GM18519 (cell line): ENCODE measurements around the gene KAZN.
"Not testable (repeated sequence)": the region's sequence is repeated elsewhere in the genome, so short reads cannot be mapped to it uniquely, and the experiment has no call there.

Experiments
- ATAC-seq: cut with Tn5 transposase; IDR thresholded peaks from one replicate; pipeline ENCODE4 v1.9.1; 2021; ENCODE audit warnings: mild to moderate bottlenecking, moderate library complexity; ENCODE audit not compliant: unreplicated experiment, low FRiP score

Gene KAZN

DNA sequence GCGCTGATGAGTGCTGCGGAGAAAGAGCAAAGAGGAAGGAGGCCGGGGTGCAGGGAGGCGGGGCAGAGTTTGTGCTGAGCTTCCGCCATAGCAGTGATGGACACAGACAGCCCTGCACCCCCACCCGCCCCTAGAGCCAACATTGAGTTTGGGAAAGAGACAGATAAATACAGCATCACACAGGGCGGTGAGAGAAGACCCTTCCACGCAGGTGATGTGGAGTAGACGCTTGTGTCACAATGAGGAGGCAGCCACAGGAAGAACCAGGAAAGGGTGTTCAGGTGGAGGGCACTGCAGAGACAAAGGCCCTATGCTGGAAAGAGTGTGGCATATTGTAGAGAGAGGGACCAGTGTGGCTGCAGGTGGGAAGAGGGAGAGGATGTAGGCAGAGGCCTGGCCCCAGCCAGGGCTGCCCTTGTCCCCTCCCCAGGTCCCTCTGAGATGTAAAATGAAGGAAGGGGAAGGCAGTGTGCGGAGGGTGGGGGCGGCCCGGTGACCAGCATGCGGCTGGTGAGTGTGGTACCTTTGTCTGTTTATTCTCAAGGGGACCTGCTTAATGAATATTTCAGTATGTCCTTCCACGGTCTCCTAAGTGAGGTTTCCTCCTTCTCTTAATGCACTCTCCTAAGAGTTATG, 360.7 kb downstream of the KAZN start:
- no peak for ATAC-seq

DNA sequence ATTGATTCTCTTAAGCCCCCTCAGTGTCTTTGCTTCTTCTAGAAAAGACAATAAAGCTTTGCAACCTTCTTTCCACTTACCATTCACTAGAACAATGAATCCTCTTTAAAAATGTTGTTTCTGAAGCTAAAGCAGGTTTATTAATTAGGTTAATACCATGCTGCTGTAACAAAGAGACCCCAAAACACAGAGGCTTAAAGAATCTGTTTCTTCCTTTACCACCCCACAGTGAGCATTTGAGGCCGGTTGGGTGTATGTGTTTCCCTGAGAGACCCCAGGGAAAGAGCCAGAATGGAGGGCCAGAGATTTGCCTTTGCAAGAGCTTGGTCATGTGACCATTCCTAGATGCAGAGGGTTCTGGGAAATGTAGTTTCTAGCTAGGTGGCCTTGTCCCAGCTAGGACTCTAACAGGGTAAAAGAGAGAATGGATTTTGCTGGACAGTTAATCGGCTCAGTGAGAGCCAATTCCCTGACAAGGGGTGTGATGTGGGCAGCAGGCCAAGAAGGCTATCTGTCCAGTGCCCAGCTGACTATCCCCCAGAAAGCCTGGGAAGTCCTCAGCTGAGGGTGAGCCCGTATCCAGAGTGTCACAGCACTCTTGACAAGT, 363.3 kb downstream of the KAZN start:
- no peak for ATAC-seq

DNA sequence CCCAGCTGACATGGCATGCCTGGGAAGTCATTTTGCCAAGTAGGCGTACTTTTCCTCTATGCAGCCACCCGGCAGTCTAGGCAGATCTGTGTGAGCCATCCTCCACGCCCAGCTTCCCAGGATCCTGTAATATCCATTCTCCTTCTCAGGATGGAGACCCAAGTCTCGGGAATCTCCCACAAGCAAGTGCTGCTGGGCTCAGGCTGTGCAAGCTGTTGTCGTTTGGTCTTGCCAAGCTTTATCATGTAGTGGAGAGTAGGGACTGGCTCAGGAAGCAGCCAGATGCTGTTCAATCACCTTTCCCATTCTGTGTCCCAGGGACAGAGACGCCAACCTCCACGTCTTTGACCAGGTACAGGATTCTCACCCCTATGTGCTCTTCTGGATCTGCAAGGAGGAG, 363.9 kb downstream of the KAZN start:
- ATAC-seq, result no peak

DNA sequence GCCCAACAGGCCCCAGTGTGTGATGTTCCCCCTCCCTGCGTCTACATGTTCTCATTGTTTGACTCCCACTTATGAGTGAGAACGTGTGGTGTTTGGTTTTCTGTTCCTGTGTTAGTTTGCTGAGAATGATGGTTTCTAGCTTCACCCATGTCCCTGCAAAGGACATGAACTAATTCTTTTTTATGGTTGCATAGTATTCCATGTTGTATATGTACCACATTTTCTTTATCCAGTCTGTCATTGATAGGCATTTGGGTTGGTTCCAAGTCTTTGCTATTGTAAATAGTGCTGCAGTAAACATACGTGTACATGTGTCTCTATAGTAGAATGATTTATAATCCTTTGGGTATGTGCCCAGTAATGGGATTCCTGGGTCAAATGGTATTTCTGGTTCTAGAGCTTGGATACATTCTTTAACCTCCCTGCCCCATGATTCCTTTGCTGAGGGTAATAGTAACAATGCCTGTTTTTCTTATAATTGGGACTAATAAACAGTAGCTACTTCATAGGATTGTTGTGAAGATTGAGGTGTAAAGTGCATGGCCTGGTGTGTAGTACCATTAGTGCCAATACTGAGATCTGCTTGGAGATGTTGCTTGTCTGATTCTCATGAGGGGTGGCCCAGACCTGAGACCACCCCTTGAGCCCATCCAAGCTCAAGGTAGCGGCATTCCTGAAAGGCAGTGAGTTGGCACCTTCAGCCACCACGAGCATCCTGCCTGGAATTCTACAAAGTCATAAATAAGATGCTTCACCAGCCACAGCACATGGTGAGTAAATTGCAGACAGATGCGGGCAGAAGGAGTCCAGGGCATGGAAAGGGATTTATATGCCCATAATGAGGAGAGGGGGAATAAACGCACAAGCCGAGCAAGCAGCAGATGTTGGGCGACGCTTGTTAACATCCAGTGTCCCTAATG, 365.6 kb downstream of the KAZN start:
- not testable (repeated sequence) for ATAC-seq

DNA sequence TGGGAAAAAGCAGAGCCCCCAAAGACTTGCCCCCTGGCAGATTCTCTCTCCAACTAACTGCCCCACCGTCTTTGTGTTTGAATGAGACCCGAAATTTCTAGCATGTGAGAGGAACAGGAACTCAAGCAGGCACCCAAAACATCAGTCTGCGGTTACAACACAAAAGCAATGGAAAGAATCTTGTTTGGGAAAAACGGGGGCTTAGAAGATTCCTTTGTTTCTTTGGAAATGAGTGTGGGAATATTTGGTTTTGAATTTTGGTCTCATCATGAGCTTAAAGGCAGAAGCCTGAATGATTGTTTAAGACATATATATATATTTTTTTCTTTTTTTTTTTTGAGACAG, 366.2 kb downstream of the KAZN start:
- no peak for ATAC-seq

DNA sequence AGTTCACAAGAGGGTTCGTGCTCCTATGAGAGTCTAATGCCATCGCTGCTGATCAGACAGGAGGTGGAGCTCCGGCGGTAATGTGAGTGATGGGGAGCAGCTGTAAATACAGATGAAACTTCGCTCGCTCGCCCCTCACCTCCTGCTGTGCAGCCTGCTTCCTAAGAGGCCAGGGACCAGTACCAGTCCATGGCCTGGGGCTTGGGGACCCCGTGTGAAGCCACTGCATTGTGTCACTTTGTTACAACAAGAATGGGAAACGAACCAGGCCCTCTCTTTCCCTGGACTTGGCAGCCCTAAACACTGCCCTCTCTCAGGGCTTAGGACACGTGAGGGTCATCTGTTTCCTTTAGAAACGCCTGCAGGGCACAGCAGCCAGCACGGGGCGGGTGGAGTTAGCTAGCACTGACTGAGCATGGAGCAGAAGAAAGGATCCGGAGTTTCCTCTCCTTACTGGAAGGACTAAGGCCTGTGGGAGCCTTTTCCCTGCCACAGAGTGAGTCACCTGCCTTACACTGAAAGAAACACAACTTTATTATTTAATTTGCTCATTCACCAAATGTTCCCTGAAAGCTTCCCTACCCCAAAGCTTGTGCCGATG, 369.9 kb downstream of the KAZN start:
- ATAC-seq, result no peak

DNA sequence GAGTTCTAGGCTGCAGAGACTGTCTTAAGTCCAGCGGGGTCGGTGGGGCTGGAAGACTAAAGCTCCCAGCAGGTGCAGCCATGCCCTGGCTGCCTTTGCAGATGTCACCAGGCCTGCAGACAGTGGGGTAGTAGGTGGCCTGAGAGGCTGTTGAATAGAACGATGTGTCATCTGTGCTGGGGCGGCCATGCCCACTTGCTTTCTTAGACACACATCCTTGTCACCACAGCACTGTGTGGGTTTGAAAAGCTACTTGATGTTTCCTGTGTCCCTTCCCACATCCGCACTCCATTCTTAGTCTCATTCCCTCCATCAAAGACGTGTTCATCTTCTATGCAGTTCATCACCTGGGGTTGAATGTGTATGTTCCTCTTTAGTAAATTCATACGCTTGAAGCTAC, 370.5 kb downstream of the KAZN start:
- ATAC-seq, result no peak

DNA sequence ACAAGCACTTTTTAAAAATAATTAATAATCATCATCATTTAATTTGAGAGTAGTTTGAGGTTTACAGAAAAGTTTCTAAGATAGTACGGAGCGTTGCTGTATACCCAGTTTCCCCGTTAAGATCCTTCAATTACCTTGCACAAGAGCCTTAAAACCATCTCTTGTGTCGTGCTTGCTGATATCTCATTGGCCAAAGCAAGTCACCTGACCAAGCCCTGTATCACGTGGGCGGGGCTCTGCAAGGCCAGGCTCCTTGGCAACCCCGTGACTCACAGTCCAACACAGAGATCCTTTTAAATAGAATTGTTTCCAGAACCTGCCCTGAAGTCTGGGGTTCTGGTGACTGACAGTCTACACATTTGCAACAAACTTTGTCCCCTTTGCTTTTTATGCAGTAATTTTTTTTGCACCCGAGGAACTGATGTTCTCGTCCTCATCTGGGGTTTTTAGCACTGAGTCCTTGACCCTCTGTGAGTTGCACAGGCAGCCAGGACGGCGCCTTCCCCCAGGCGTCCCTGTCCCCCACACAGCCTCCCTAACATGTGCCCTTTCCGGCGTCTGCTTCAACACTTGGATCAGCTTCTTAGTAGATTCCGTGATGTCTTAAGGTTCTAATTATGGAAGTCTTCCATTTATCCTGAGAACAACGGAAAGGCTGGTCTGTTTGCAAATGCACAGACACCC, 371.8 kb downstream of the KAZN start:
- ATAC-seq, result no peak

DNA sequence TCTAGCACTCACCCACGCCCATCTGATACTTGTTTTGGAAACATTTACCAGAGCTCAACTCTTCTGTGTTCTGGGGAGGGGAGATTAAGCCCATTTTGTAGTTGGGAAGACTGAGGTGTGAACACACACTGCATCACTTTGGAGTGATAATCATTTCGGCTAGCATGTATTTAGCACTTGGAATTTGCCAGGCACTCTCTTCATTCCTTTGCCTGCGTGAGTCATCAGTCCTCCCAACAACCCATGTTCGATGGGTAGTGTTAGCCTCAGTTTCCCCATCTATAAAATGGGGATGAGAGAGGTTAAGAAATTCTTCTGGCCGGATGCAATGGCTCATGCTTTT, 372.3 kb downstream of the KAZN start:
- no peak for ATAC-seq

DNA sequence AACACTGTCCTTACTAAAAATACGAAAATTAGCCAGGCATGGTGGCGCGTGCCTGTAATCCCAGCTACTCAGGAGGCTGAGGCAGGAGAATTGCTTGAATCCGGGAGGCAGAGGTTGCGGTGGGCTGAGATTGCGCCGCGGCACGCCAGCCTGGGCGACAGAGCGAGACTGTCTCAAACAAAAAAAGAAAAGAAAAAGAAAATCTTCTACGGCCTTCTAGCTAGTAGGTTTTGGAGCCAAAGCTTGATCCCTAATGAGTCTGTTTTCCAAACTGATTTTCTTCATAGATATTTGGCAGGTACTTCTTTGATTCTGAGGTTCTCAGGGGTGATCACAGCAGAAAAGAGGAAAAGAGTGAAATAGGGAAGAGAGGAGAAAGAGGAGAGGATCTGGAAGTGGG, 372.7 kb downstream of the KAZN start:
- no peak for ATAC-seq

DNA sequence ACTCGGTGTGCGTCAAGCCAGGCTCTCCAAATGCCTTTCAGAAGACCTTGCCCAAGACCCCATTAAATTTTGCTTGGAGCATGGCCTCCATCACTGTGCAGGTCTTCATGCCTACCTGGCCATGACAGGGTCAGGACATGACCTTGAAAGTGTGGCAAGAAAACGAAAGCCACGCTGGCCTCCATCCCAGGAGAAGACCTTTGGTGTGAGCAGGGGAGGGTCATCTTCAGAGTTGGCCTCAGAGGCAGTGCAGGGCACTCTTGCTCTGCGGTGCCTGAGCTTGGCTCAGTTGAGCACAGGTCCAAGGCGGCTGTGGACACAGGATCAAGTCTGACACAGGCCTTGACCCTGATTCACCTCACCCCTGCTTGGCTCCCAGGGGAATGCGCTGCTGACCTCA, 373.6 kb downstream of the KAZN start:
- ATAC-seq, result no peak

DNA sequence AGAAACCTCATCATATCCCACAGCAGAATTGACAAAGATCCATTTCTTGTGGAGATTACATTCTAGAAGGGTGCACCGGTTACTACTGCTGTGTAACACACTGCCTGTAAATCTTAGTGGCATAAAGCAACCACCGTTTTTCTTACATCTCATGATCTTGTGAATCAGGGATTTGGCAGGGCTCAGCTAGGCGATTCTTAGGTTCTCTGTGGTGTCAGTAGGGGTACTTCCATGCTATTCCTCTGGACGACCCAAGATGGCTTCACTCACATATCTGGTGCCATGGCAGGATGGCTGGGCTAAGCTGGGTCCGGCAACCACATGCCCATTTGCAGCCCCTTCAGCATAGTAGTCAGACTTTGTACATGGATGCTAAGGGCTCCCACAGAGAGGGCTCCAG, 375.3 kb downstream of the KAZN start:
- ATAC-seq, result no peak

DNA sequence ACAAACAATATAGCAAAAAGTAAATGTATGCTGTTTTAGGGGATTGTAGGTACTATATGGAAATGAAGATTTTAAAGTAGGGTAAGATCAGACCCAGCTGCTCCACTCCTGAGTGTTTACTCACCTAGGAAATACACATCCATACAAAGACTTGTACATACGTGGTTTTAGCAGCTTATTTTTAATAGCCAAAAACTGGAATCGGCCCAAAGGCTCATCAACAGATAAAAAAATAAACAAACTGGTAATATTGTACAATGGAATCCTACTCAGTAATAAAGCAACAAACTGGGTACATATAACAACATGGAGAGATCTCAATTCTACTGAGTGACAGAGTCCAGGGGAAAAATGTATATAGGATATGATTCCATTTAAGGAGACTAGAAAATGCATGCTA, 375.9 kb downstream of the KAZN start:
- ATAC-seq, result no peak

DNA sequence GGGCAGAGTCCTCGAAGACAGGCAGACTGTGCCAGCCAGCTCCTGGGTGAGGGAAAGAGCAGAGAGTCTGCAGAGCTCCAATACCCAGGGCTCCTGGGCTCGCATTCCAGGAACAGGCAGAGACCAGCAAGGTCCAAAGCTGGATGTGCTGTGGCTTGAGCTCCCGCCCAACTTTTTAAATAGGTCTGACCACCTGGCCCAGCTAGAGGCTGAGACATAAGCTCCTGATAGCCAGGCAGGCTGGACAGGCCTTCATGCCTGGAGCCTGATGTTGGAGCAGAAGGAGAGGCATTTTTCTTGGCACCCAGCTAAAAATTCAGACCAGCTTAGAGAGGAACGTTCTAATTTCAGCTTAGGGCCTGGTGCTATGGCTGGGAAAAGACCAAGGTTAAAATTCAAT, 376.6 kb downstream of the KAZN start:
- no peak for ATAC-seq

DNA sequence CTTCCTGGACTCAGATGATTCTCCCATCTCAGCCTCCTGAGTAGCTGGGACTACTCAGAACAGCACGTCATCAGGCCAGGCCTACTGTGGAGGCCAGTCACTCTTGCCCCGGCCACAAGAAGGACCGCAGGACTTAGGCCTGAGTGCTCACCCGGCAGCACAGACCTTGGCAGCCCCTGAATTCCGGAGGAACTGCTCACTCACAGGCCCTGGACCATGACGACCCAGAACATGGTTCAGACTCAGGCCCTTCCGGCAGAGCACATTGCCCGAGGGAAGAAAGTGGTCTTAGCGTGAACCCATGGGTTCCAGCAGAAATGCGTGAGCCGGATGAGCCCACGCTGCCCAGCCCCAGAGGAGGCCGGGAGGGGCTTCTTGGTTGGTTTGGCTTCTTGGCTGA, 377.8 kb downstream of the KAZN start:
- no peak for ATAC-seq

DNA sequence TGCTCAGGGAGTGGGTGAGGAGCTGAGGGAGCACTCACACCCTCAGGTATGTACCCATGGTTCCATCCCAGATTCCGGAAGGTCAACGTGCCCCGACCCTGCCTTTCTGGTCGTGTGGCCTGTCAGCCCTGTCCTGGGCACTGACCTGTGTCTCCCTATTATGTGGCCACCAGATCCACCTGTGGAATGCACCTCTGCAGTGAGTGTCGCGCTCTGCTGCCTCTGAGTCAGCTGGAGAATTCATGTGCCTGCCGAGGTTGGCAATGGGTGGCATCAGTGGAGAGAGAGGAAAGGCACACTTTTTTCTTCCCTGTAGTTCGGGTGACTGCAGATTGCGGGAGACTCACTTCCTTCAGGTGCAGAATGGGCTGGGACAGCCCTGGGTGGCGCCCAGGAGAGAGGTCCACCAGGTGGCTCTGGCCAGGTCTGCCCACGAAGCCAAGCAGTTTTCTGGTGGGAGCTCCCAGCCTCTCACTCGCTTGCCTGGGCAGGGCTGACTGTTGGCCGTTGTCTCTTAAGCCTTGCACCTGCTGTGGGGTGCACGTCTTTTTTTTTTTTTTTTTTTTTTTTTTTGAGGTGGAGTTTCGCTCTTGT, 378.9 kb downstream of the KAZN start:
- ATAC-seq, result no peak

DNA sequence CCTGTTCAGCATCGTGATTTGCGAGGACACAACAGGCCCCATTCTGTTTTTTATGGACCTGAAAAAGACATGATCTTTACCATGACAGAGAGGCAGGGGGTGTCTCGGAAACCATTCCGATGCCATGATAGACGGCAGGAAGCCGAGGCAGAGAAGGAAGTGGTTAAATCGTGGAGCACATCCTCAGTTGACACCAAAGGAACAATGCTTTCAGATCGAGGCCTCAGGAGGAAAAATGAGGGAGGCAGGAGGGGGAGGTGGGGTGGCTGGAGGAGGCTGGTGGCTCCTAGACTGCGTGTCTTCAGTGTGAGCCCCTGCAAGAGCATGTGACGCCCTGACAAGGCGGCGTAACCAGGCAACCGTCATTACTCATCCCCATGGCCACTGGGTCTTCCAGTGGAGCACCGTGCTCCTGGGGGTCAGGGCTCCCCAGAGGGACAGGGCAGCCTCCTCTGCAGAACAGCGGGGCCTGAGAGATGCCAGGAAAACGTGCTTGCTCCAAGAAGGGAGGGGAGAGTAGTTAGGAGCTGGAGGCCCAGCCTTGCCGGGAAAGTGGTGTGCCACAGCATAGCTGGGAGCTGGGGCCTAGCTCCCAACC, 382.2 kb downstream of the KAZN start:
- no peak for ATAC-seq

DNA sequence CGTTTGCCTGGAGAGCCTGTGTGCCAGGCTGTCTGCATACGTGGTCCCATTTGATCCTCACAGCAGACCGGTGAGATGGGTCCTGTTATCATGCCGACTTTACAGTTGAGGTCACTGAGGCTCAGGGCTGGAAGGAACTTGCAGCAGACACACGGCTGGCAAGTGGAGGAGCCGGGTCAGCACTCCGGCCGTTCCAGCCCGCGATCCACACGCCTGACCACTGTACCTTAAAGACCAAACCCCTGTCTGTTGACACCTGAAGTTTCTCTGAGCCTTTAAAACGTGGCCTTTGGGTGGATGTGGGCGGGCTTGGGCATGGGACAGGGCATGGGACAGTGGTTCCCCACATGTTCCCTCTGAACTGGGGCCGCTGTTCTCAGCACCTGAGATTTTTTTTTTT, 383.5 kb downstream of the KAZN start:
- ATAC-seq, result no peak

DNA sequence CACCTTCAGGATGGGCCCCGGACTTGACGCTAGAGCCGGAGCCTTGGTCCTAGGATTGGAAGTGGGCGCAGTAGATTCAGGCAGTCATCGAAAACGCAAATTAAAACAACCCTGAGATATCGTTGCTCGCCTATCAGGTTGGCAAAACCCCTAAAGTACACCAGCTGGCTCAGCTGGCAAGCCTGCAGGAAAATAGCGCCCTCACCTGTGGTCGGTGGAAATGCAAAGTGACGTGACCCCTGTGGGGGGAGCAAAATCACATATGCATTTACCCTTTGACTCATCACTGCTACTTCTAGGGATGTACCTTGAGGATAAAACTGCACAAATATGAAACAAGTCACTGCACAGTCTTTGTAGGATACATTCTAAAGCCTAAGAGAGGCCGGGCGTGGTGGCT, 384.8 kb downstream of the KAZN start:
- ATAC-seq, result no peak

DNA sequence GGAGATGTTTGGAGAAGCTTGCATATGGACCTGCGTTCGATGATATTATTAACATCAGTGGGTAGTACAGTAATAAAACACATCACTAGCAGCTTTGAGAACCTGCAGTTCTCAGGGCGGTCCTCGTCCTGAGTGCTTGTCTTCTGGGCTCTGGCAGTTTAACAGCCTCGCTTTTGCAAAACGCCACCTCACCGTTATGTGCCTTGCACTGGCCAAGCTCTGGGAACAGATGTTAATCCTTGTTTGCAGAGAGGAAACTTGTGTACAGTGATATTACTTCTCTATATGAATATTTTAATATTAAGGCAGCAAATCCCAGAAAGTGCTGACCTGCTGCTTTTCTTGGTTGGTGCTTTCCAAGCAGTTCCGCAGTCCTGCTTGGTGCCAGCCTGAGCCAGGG, 387.7 kb downstream of the KAZN start:
- no peak for ATAC-seq
